Measurements from ENCODE around the gene SRBD1.

Gene SRBD1

GRCh38 chr2:45631319-45631718, 20.3 kb upstream of the SRBD1 start:
- DNase-seq, result no peak

- no peak for DNase-seq
Measured at GRCh38 chr2:45629971-45630370, 18.9 kb upstream of the SRBD1 start.

GRCh38 chr2:45627911-45628310, 16.8 kb upstream of the SRBD1 start:
- DNase-seq, result no peak

GRCh38 chr2:45626387-45627221, 15.5 kb upstream of the SRBD1 start:
- no peak for DNase-seq

- DNase-seq, result no peak
Measured at GRCh38 chr2:45625824-45626223, 14.8 kb upstream of the SRBD1 start.

- DNase-seq, result no peak
Measured at GRCh38 chr2:45623098-45623497, 12.0 kb upstream of the SRBD1 start.

GRCh38 chr2:45622336-45623075, 11.4 kb upstream of the SRBD1 start:
- DNase-seq, result no peak

- no peak for DNase-seq
Measured at GRCh38 chr2:45617496-45617895, 6.4 kb upstream of the SRBD1 start.

- DNase-seq, result no peak
Measured at GRCh38 chr2:45616658-45617411, 5.8 kb upstream of the SRBD1 start.

- DNase-seq, result no peak
Measured at GRCh38 chr2:45614871-45615415, 3.9 kb upstream of the SRBD1 start.

GRCh38 chr2:45614330-45614729, 3.3 kb upstream of the SRBD1 start:
- no peak for DNase-seq

- no peak for DNase-seq
Measured at GRCh38 chr2:45612731-45613130, 1.7 kb upstream of the SRBD1 start.

GRCh38 chr2:45612285-45612684, 1.2 kb upstream of the SRBD1 start:
- DNase-seq, result no peak

GRCh38 chr2:45610281-45611019, 617 bp downstream of the SRBD1 start:
- peak; percentile 33 for DNase-seq

- no peak for DNase-seq
Measured at GRCh38 chr2:45607701-45608100, 3.4 kb downstream of the SRBD1 start.

GRCh38 chr2:45606796-45607195, 4.3 kb downstream of the SRBD1 start:
- no peak for DNase-seq

GRCh38 chr2:45605116-45605515, 6.0 kb downstream of the SRBD1 start:
- DNase-seq, result no peak

GRCh38 chr2:45602624-45603023, 8.4 kb downstream of the SRBD1 start:
- no peak for DNase-seq

- no peak for DNase-seq
Measured at GRCh38 chr2:45598545-45598944, 12.5 kb downstream of the SRBD1 start.

GRCh38 chr2:45596761-45597160, 14.3 kb downstream of the SRBD1 start:
- no peak for DNase-seq

- DNase-seq, result no peak
Measured at GRCh38 chr2:45595721-45596435, 15.2 kb downstream of the SRBD1 start.

- DNase-seq, result no peak
Measured at GRCh38 chr2:45591073-45591472, 20.0 kb downstream of the SRBD1 start.
